GM12878 (cell line): ENCODE data around the gene LAMB4. TPM values are rescaled to one million over a fixed set of nuclear protein-coding genes. Genes with fewer than 3 reads are reported as not detected.

ENCODE experiments used
- ATAC-seq: fragments of 200-7000 bp; cut with Tn5 transposase; 3 replicates; pipeline ENCODE4 v1.9.1; 2020; ENCODE audit warnings: mild to moderate bottlenecking, moderate library complexity
- BruUV-seq: library from RNA; stranded (reverse); fragments of 400-500 nt; replicated peaks from 2 replicates; lab custom pipeline; 2021; lab: Mats Ljungman, UMichigan
- CTCF ChIA-PET: fragments of 300-600 bp; sonication (Branson Sonifier 250); formaldehyde crosslinking; extraction: SDS; loops from one replicate; lab custom pipeline; 2021; ENCODE audit warnings: inconsistent platforms; lab: Yijun Ruan, JAX
- POLR2A ChIA-PET: fragments of 350-600 bp; formaldehyde crosslinking; extraction: SDS; loops from one replicate; lab custom pipeline; 2021; ENCODE audit warnings: inconsistent platforms; lab: Charles Lee
- RAD21 ChIA-PET: fragments of 300-600 bp; sonication (Branson Sonifier 250); formaldehyde crosslinking; loops from one replicate; lab custom pipeline; 2023; ENCODE audit warnings: antibody characterized with exemption; ENCODE audit not compliant: unreplicated experiment; lab: Charles Lee
- SMC1A ChIA-PET: fragments of 300-600 bp; sonication (Branson Sonifier 250); formaldehyde crosslinking; loops from one replicate; lab custom pipeline; 2023; ENCODE audit not compliant: unreplicated experiment, uncharacterized antibody; lab: Charles Lee
- DNase-seq: peaks from one replicate; pipeline ENCODE4 v3.0.0-alpha.2; 2011; ENCODE audit warnings: low read depth, low spot score
- FAIRE-seq: peaks from 3 replicates; lab custom pipeline; 2011; peaks lifted over from hg19 to GRCh38; lab: Jason Lieb, UNC
- H2AFZ ChIP-seq: 2 replicates; pipeline ENCODE4 v1.6.0; 2011; ENCODE audit warnings: low read depth, low read length, control low read depth; ENCODE audit not compliant: control insufficient read depth
- H3K27ac ChIP-seq: 2 replicates; pipeline ENCODE4 v1.5.1; 2011; ENCODE audit warnings: control low read depth; ENCODE audit not compliant: control insufficient read depth, insufficient read depth
- H3K27me3 ChIP-seq, 2 experiments: replicated peaks in 1 of 2; 2 replicates each; pipeline versions ENCODE4 v1.6.0 to v1.6.1; 2011; ENCODE audit warnings: low read length in 1 of 2; ENCODE audit not compliant: control insufficient read depth in 2 of 2, insufficient read depth in 2 of 2
- H3K36me3 ChIP-seq, 2 experiments: 2 replicates each; pipeline ENCODE4 v1.5.1; 2011; ENCODE audit warnings: low read length in 1 of 2; ENCODE audit not compliant: control insufficient read depth in 2 of 2, insufficient read depth in 2 of 2
- H3K4me1 ChIP-seq: 2 replicates; pipeline ENCODE4 v1.6.1; 2011; ENCODE audit warnings: mild to moderate bottlenecking, low read length, moderate library complexity, mixed read lengths; ENCODE audit not compliant: control insufficient read depth, insufficient read depth
- H3K4me2 ChIP-seq: 2 replicates; pipeline ENCODE4 v1.6.0; 2011; ENCODE audit warnings: control low read depth; ENCODE audit not compliant: control insufficient read depth, insufficient read depth
- H3K4me3 ChIP-seq: fragments of 200-600 bp; sonication (generic); 2 replicates; pipeline ENCODE4 v1.5.1; 2016
- H3K79me2 ChIP-seq: 2 replicates; pipeline ENCODE4 v1.6.0; 2011; ENCODE audit warnings: low read length; ENCODE audit not compliant: control insufficient read depth, insufficient read depth
- H3K9ac ChIP-seq: 2 replicates; pipeline ENCODE4 v1.8.0; 2011; ENCODE audit warnings: low read length, control low read depth, mixed read lengths; ENCODE audit not compliant: control insufficient read depth, insufficient read depth
- H3K9me3 ChIP-seq: replicated peaks from 3 replicates; pipeline ENCODE4 v1.5.1; 2011; ENCODE audit warnings: mild to moderate bottlenecking, low read length; ENCODE audit not compliant: control insufficient read depth, insufficient read depth
- H4K20me1 ChIP-seq: 2 replicates; pipeline ENCODE4 v1.6.0; 2011; ENCODE audit not compliant: control insufficient read depth, insufficient read depth
- SMAD5 ChIP-seq: IDR thresholded peaks from 2 replicates; pipeline ENCODE4 v1.6.1; 2016; ENCODE audit warnings: antibody characterized with exemption, low read depth
- ZBED1 ChIP-seq: IDR thresholded peaks from 2 replicates; pipeline ENCODE4 v1.6.1; 2016; ENCODE audit warnings: borderline replicate concordance
- WGBS: methylation state at CpG from one replicate; pipeline ENCODE4 v1.1.6; 2016; ENCODE audit warnings: low lambda C conversion rate; ENCODE audit not compliant: insufficient replicate concordance, insufficient coverage; ENCODE audit errors: missing lambda C conversion rate; 5-methylcytosine and 5-hydroxymethylcytosine counted together
- in situ Hi-C: fragments of 300-500 bp; cut with MboI; formaldehyde crosslinking; loops from 9 replicates; pipeline ENCODE4 v1.14.3; 2018; ENCODE audit warnings: mixed read lengths
- intact Hi-C: fragments of 100-400 bp; cut with micrococcal nuclease; formaldehyde crosslinking; loops from one replicate; pipeline ENCODE4 v1.14.2; 2022; ENCODE audit not compliant: unreplicated experiment
- polyA plus RNA-seq, 11 experiments: library from polyadenylated mRNA; depleted of rRNA in 4 of 11; unstranded in 6 of 11; stranded (reverse) in 5 of 11; fragments of >200 nt; fragmentation: Nextera tagmentation in 4 of 11; fragmentation: Illumina TruSeq in 1 of 11; extraction: Ambion mirVana in 4 of 11; extraction: Trizol in 1 of 11; gene quantifications; 1 replicate in 1 of 11; 2 replicates in 10 of 11; pipeline versions ENCODE4 v1.2.1 to v1.2.3, GENCODE V29; 2011 to 2016; ENCODE audit warnings: inconsistent platforms in 2 of 11, missing spikeins in 2 of 11, low read depth in 1 of 11
- total RNA-seq, 4 experiments: library from RNA; depleted of rRNA in 3 of 4; stranded (reverse); fragments of >200 nt in 3 of 4; fragmentation: Illumina TruSeq in 1 of 4; extraction: Trizol in 1 of 4; gene quantifications; 2 replicates each; pipeline versions ENCODE4 v1.2.1 to v1.2.3, GENCODE V29; 2013 to 2021
- TF ChIP-seq, protein P1 (sequence below): fragments of 450-650 bp; IDR thresholded peaks from 2 replicates; pipeline ENCODE4 v1.6.1; 2017; ENCODE audit warnings: borderline replicate concordance
- TF ChIP-seq, protein P2 (sequence below): IDR thresholded peaks from 2 replicates; pipeline ENCODE4 v1.6.1; 2011; ENCODE audit warnings: borderline replicate concordance, low read depth, mild to moderate bottlenecking, moderate library complexity, low read length; ENCODE audit not compliant: insufficient read depth, poor library complexity, severe bottlenecking

LAMB4 gene
- total and polyA plus RNA-seq, 10 of the 15 experiments (the other 5 are each of a cell fraction or from before 2014, with no cell fraction given): 0.04 to 0.06 TPM; not detected in 8

DNA sequence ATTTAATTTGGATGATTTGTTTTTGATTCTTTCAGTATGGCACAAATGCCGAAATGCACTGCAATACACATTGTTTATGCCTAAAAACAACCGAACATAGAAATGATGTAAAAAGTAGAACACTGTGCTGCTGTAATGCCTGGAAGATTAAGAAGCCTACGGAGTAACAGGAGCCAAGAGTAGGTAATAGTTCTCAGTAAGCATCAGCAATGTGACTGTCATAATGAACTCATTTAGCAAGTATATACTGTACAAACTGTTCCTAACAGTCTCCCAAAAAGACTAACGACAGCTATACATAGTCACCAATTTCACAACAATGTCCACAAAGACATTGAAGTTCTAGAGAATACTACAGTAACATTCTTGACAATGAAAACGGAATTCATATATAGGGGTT lies 19.0 kb upstream of the LAMB4 start (continued):
- TF ChIP-seq, protein P1, sequence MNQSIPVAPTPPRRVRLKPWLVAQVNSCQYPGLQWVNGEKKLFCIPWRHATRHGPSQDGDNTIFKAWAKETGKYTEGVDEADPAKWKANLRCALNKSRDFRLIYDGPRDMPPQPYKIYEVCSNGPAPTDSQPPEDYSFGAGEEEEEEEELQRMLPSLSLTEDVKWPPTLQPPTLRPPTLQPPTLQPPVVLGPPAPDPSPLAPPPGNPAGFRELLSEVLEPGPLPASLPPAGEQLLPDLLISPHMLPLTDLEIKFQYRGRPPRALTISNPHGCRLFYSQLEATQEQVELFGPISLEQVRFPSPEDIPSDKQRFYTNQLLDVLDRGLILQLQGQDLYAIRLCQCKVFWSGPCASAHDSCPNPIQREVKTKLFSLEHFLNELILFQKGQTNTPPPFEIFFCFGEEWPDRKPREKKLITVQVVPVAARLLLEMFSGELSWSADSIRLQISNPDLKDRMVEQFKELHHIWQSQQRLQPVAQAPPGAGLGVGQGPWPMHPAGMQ: no peak
- TF ChIP-seq, protein P2, sequence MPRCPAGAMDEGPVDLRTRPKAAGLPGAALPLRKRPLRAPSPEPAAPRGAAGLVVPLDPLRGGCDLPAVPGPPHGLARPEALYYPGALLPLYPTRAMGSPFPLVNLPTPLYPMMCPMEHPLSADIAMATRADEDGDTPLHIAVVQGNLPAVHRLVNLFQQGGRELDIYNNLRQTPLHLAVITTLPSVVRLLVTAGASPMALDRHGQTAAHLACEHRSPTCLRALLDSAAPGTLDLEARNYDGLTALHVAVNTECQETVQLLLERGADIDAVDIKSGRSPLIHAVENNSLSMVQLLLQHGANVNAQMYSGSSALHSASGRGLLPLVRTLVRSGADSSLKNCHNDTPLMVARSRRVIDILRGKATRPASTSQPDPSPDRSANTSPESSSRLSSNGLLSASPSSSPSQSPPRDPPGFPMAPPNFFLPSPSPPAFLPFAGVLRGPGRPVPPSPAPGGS: no peak
- no peak for TF ChIP-seq ZBED1

DNA sequence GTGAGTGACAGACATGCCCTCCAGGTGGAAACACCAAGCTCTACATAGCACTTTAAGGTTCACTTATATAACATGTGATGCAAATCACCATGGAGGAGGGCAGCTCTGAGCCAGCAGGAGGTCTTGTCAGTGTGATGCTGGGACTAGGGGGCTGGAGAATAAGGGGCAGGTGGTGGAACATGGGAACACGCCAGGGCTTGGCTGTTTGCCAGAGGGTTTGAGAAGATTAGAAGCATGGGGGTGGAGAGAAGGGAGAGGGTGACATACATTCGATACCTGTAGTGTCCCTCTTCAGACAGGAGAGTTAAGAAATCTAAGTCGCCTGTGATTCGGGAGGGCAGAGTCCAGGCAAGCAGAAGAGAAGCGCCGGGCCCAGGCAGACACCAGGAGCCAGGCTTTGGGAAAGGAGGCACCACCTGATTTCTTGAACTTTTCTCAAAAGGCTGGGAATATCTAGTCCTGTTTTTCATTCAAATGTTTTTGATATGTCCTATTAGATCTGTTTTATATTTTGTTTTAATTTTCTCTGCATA lies 16.9 kb upstream of the LAMB4 start:
- H3K36me3 ChIP-seq: no peaks in the 10 kb centered on the region
- peaks cover 0 to 4% of the 10 kb centered on the region in 2 experiments; a peak in 1 of 4 replicates for H3K27me3 ChIP-seq
- H3K27ac ChIP-seq: no peak overlapping the region
- DNase-seq (no peak), FAIRE-seq (no peak), ATAC-seq (no peak)
- RAD21 ChIA-PET: interaction anchor here (0.7 to 3.3 kb wide), 4 partner anchors 25 to 36 kb away, joined by 3 to 142 read pairs (median 18); no protein-coding TSS in a partner anchor
- H3K4me2 ChIP-seq: no peak overlapping the region
- BruUV-seq: no TSS peak
- no peak overlapping the region for H3K9ac ChIP-seq
- H3K4me3 ChIP-seq: no peak overlapping the region
- intact Hi-C loops (loop anchor here (5.0 to 10.0 kb wide), 2 partner anchors 270 to 402 kb away; partner anchors contain the start of gene CBLL1), in situ Hi-C loops (loop anchor here (5.0 kb wide), 1 partner anchor 35 kb away; no protein-coding TSS in a partner anchor)
- no peaks in the 10 kb centered on the region for H3K79me2 ChIP-seq
- H4K20me1 ChIP-seq: no peaks in the 10 kb centered on the region
- POLR2A ChIA-PET: interaction anchor here (3.0 kb wide), 1 partner anchor 11 kb away, joined by 12 read pairs; no protein-coding TSS in a partner anchor
- SMC1A ChIA-PET: interaction anchor here (0.6 to 5.2 kb wide), 9 partner anchors 9 to 350 kb away, joined by 3 to 130 read pairs (median 22); partner anchors contain the start of gene LAMB4
- no peaks in the 10 kb centered on the region for H3K4me1 ChIP-seq
- no peak overlapping the region for H2AFZ ChIP-seq
- WGBS: 75% methylated on average over 5 of the region's 6 CpGs
- CTCF ChIA-PET: interaction anchor here (0.6 to 3.4 kb wide), 7 partner anchors 12 to 133 kb away, joined by 3 to 254 read pairs (median 34); no protein-coding TSS in a partner anchor
- no peaks in the 10 kb centered on the region for H3K9me3 ChIP-seq
- TF ChIP-seq SMAD5: no peak
